ENCODE results near the gene ATE1. TPM values are rescaled to one million over a fixed set of nuclear protein-coding genes. Genes with fewer than 3 reads are reported as not detected.
"Not testable (repeated sequence)": the region's sequence is repeated elsewhere in the genome, so short reads cannot be mapped to it uniquely, and the experiment has no call there.

Gene ATE1
- total RNA-seq, 1 donor from 2014 or later = 31.7 TPM

GRCh38 chr10:121832647-121833046 lies 95.2 kb downstream of the ATE1 start:
- DNase-seq (ENCODE audit: low read depth in 2 of 2) = no peak

GRCh38 chr10:121831777-121832176 lies 96.1 kb downstream of the ATE1 start:
- no peak for DNase-seq (ENCODE audit: low read depth in 2 of 2)

GRCh38 chr10:121831237-121831636 lies 96.6 kb downstream of the ATE1 start:
- no peak for DNase-seq (ENCODE audit: low read depth in 2 of 2)

- DNase-seq (ENCODE audit: low read depth in 2 of 2) = no peak
Measured at GRCh38 chr10:121830101-121830500, 97.7 kb downstream of the ATE1 start.

GRCh38 chr10:121828045-121828444 lies 99.8 kb downstream of the ATE1 start:
- no peak for DNase-seq (ENCODE audit: low read depth in 2 of 2)

- DNase-seq (ENCODE audit: low read depth in 2 of 2) = not testable (repeated sequence)
Measured at GRCh38 chr10:121826773-121827172, 101.1 kb downstream of the ATE1 start.

GRCh38 chr10:121823993-121824463 lies 103.8 kb downstream of the ATE1 start:
- peak; percentile 49 to 70 for DNase-seq (ENCODE audit: low read depth in 2 of 2)

GRCh38 chr10:121822724-121823123 lies 105.1 kb downstream of the ATE1 start:
- no peak for DNase-seq (ENCODE audit: low read depth in 2 of 2)

GRCh38 chr10:121822180-121822579 lies 105.7 kb downstream of the ATE1 start:
- DNase-seq (ENCODE audit: low read depth in 2 of 2) = no peak

GRCh38 chr10:121819049-121819448 lies 108.8 kb downstream of the ATE1 start:
- no peak for DNase-seq (ENCODE audit: low read depth in 2 of 2)

- DNase-seq (ENCODE audit: low read depth in 2 of 2) = no peak
Measured at GRCh38 chr10:121818599-121818998, 109.2 kb downstream of the ATE1 start.

GRCh38 chr10:121816197-121816596 lies 111.6 kb downstream of the ATE1 start:
- no peak for DNase-seq (ENCODE audit: low read depth in 2 of 2)

- no peak for DNase-seq (ENCODE audit: low read depth in 2 of 2)
Measured at GRCh38 chr10:121813857-121814256, 114.0 kb downstream of the ATE1 start.

GRCh38 chr10:121813211-121813815 lies 114.5 kb downstream of the ATE1 start:
- peak; percentile 35 to 81 for DNase-seq (ENCODE audit: low read depth in 2 of 2)

- no peak for DNase-seq (ENCODE audit: low read depth in 2 of 2)
Measured at GRCh38 chr10:121812031-121812430, 115.8 kb downstream of the ATE1 start.

- DNase-seq (ENCODE audit: low read depth in 2 of 2) = no peak
Measured at GRCh38 chr10:121811386-121811785, 116.4 kb downstream of the ATE1 start.

- no peak for DNase-seq (ENCODE audit: low read depth in 2 of 2)
Measured at GRCh38 chr10:121808835-121809234, 119.0 kb downstream of the ATE1 start.

GRCh38 chr10:121804460-121804859 lies 123.4 kb downstream of the ATE1 start:
- DNase-seq (ENCODE audit: low read depth in 2 of 2) = peak in 1 of 2 donors; percentile 63

- no peak for DNase-seq (ENCODE audit: low read depth in 2 of 2)
Measured at GRCh38 chr10:121803611-121804010, 124.2 kb downstream of the ATE1 start.

- DNase-seq (ENCODE audit: low read depth in 2 of 2) = no peak
Measured at GRCh38 chr10:121800831-121801230, 127.0 kb downstream of the ATE1 start.

GRCh38 chr10:121800146-121800545 lies 127.7 kb downstream of the ATE1 start:
- DNase-seq (ENCODE audit: low read depth in 2 of 2) = no peak

GRCh38 chr10:121797490-121797889 lies 130.3 kb downstream of the ATE1 start:
- DNase-seq (ENCODE audit: low read depth in 2 of 2) = no peak

- DNase-seq (ENCODE audit: low read depth in 2 of 2) = no peak
Measured at GRCh38 chr10:121796342-121796741, 131.5 kb downstream of the ATE1 start.

- DNase-seq (ENCODE audit: low read depth in 2 of 2) = peak; percentile 71 to 88
Measured at GRCh38 chr10:121792198-121792597, 135.6 kb downstream of the ATE1 start.
